Lower leg skin (tissue), 4 donors: Measurements from ENCODE around the gene RUVBL2. TPM values are rescaled to one million over a fixed set of nuclear protein-coding genes. Genes with fewer than 3 reads are reported as not detected.
A peak's percentile ranks its signal among the peaks of the same experiment; 100 is the strongest.
"Not testable (repeated sequence)": the region's sequence is repeated elsewhere in the genome, so short reads cannot be mapped to it uniquely, and the experiment has no call there.

ENCODE experiments used
- DNase-seq, 2 donors: peaks; one replicate each; pipeline ENCODE4 v3.0.0-alpha.2; 2019; ENCODE audit warnings: low spot score in 2 of 2
- H3K4me3 ChIP-seq: fragments of 200-600 bp; sonication (generic); 2 replicates; pipeline ENCODE4 v1.5.1; 2017; ENCODE audit warnings: mild to moderate bottlenecking, low read depth; ENCODE audit not compliant: poor library complexity, severe bottlenecking
- CTCF ChIP-seq, 3 donors: fragments of 450-650 bp; IDR thresholded peaks; one replicate each; pipeline ENCODE4 v1.5.1; 2016; ENCODE audit warnings: antibody characterized with exemption in 3 of 3, mild to moderate bottlenecking in 3 of 3, moderate library complexity in 2 of 3
- POLR2A ChIP-seq, 2 donors: fragments of 450-650 bp; IDR thresholded peaks; one replicate each; pipeline ENCODE4 v1.6.1; 2016 to 2017; ENCODE audit warnings: antibody characterized with exemption in 2 of 2, mild to moderate bottlenecking in 1 of 2, moderate library complexity in 1 of 2
- WGBS, 2 donors: methylation state at CpG; one replicate each; pipeline ENCODE4 v1.1.5; 2018; 5-methylcytosine and 5-hydroxymethylcytosine counted together
- intact Hi-C: fragments of 100-400 bp; cut with DNase I; formaldehyde crosslinking; loops from one replicate; pipeline ENCODE4 v1.15.0; 2023; ENCODE audit warnings: low total_unique reads
- total RNA-seq, 4 donors: library from RNA; depleted of rRNA; stranded (reverse); fragments of >200 nt; gene quantifications; one replicate each; pipeline ENCODE4 v1.1.0, GENCODE V29; 2016

Gene RUVBL2
- total RNA-seq, 4 donors from 2014 or later, result 61.3 to 83.8 (median 83.3) TPM

- no peak overlapping the region for H3K4me3 ChIP-seq
- intact Hi-C loops, result no loop called here
- WGBS, 2 donors, result 93 to 94% methylated on average over 18 of the region's 18 CpGs
- no peak for DNase-seq
- TF ChIP-seq CTCF (IDR thresholded peaks at IDR 0.05) (no peak), POLR2A (IDR thresholded peaks at IDR 0.05) (no peak)
These were observed 21.2 kb downstream of the RUVBL2 start for GRCh38 chr19:49014870-49015255.

GRCh38 chr19:49016067-49016839 is 22.6 kb downstream of the RUVBL2 start:
- WGBS, 2 donors, result 85 to 88% methylated on average over 8 to 17 of the region's 29 CpGs
- TF ChIP-seq CTCF (IDR thresholded peaks at IDR 0.05) (no peak), POLR2A (IDR thresholded peaks at IDR 0.05) (no peak)
- no peak for DNase-seq
- intact Hi-C loops, result no loop called here
- no peak overlapping the region for H3K4me3 ChIP-seq

- WGBS, 2 donors, result 71 to 88% methylated on average over 14 to 17 of the region's 17 CpGs
- DNase-seq, result no peak
- intact Hi-C loops, result no loop called here
These were observed 23.5 kb downstream of the RUVBL2 start, which contains the start of gene LHB for GRCh38 chr19:49017041-49017665. LHB (minus strand) TSS chr19:49017091; CDS start chr19:49017081, 10 bp downstream.

GRCh38 chr19:49017666-49018351 is 24.1 kb downstream of the RUVBL2 start:
- intact Hi-C loops, result no loop called here

More at GRCh38 chr19:49017041-49017665, 23.5 kb downstream of the RUVBL2 start, which contains the start of gene LHB:
- peak within 1 kb of the TSS; percentile 3 for H3K4me3 ChIP-seq
- TF ChIP-seq CTCF (IDR thresholded peaks at IDR 0.05), result no peak
- TF ChIP-seq POLR2A (IDR thresholded peaks at IDR 0.05), result no peak

GRCh38 chr19:49018388-49019241 is 24.9 kb downstream of the RUVBL2 start:
- DNase-seq, intact Hi-C loops: not testable (repeated sequence)
- peak overlapping the region; percentile 3 for H3K4me3 ChIP-seq
- WGBS, 2 donors, result 1 to 6% methylated on average over 42 to 50 of the region's 50 CpGs

More at GRCh38 chr19:49017666-49018351, 24.1 kb downstream of the RUVBL2 start:
- 0 to 1% methylated on average over 4 to 41 of the region's 62 CpGs for WGBS, 2 donors
- DNase-seq, result no peak
- no peak for TF ChIP-seq CTCF (IDR thresholded peaks at IDR 0.05)
- no peak for TF ChIP-seq POLR2A (IDR thresholded peaks at IDR 0.05)
- H3K4me3 ChIP-seq, result peak overlapping the region; percentile 3
